ENCODE results near the gene KLRC2.
"Not testable (repeated sequence)": the region's sequence is repeated elsewhere in the genome, so short reads cannot be mapped to it uniquely, and the experiment has no call there.

The KLRC2 gene

DNA sequence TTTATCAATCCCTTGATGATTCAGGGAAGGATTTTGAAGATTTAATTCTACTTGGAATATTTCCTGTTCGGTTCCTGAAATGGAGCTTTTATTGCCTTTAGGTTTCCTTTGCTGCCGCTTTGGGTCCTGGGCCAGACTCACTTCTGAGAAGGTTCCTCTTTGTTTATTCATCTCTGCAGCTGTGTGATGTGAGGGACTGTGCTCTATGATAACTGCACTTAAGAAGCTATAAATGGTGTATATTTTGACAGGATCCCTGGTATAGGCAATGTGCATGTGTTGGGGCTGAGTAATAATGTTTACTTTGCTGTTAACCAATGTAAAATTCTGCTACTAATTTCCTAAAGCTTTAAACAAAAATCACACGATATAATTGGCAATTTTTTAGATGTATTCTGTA is at the start of gene KLRC2:
Gene KLRC2 (minus strand): TSS at position 195 of the 400 bp plus-strand sequence. CDS start 24 bp downstream, at position 171.
- not testable (repeated sequence) for DNase-seq (ENCODE audit: low spot score in 2 of 2); H3K27ac Mint-ChIP-seq; H3K9me3 Mint-ChIP-seq; H3K36me3 Mint-ChIP-seq; H3K4me3 Mint-ChIP-seq; H3K4me1 Mint-ChIP-seq
- ATAC-seq, result peak; percentile 58

GRCh38 chr12:10481901-10482300 is 46.1 kb upstream of the KLRC2 start:
- H3K36me3 Mint-ChIP-seq; ATAC-seq; DNase-seq (ENCODE audit: low spot score in 2 of 2): not testable (repeated sequence)
- Mint-ChIP-seq H3K9me3 (peaks cover 24% of the 10 kb centered on the region), H3K4me1 (peaks cover 19% of the 10 kb centered on the region), H3K27ac (peak overlapping the region; percentile 60), H3K4me3 (peak overlapping the region; percentile 14)

DNA sequence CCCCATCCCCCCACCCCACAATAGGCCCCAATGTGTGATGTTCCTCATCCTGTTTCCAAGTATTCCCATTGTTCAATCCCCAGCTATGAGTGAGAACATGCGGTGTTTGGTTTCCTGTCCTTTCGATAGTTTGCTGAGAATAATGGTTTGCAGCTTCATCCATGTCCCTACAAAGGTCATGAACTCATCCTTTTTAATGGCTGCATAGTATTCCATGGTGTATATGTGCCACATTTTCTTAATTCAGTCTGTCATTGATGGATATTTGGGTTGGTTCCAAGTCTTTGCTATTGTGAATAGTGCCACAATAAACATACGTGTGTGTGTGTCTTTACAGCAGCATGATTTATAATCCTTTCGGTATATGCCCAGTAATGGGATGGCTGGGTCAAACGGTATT is 37.0 kb upstream of the KLRC2 start:
- not testable (repeated sequence) for H3K27ac Mint-ChIP-seq; ATAC-seq; H3K4me3 Mint-ChIP-seq; H3K36me3 Mint-ChIP-seq; H3K4me1 Mint-ChIP-seq; DNase-seq (ENCODE audit: low spot score in 2 of 2)
- peaks cover 13% of the 10 kb centered on the region for H3K9me3 Mint-ChIP-seq

GRCh38 chr12:10469701-10470100 is 33.9 kb upstream of the KLRC2 start:
- DNase-seq (ENCODE audit: low spot score in 2 of 2) (no peak), ATAC-seq (no peak)
- no peaks in the 10 kb centered on the region for H3K36me3 Mint-ChIP-seq
- H3K4me3 Mint-ChIP-seq, result no peak overlapping the region
- H3K9me3 Mint-ChIP-seq, result peaks cover 9% of the 10 kb centered on the region
- peaks cover 8% of the 10 kb centered on the region for H3K4me1 Mint-ChIP-seq
- no peak overlapping the region for H3K27ac Mint-ChIP-seq

DNA sequence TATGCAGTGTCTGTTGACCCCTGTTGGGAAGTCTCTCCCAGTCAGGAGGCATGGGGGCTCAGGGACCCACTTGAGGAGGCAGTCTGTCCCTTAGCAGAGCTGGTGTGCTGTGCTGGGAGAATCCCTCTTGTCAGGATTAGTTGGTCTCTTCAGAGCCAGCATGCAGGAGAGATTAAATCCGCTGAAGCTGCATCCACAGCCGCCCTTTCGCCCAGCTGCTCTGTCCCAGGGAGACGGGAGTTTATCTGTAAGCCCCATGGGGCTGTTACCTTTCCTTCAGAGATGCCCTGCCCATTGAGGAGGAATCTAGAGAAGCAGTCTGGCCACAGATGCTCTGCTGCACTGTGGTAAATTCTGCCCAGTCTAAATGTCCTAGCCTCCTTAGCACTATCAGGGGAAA is 30.5 kb upstream of the KLRC2 start:
- Mint-ChIP-seq H3K4me1 (peaks cover 8% of the 10 kb centered on the region), H3K4me3 (no peak overlapping the region), H3K9me3 (peaks cover 17% of the 10 kb centered on the region), H3K36me3 (no peaks in the 10 kb centered on the region), H3K27ac (no peak overlapping the region)
- no peak for DNase-seq (ENCODE audit: low spot score in 2 of 2)
- no peak for ATAC-seq

DNA sequence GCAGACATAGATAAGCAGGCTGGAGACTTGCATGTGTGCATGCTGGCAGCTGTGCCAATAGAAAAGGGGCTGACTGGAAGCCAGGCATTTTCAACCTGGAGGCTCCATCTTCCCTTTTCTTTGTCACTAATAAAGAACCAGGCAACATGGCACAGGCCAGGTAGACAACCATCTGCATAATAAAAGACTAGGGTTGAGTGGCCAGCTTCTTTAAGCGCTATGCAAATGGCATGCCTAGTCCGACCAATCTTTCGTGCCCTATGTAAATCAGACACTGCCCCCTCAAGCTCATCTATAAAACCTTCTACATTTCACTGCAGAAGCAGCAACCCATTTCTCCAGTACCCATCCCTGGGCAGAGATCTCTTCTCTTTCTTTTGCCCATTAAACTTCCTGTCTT is 21.9 kb upstream of the KLRC2 start:
- DNase-seq (ENCODE audit: low spot score in 2 of 2) (no peak), ATAC-seq (no peak)
- peaks cover 26% of the 10 kb centered on the region for H3K9me3 Mint-ChIP-seq
- no peak overlapping the region for H3K27ac Mint-ChIP-seq
- H3K4me1 Mint-ChIP-seq, result peaks cover 12% of the 10 kb centered on the region
- H3K4me3 Mint-ChIP-seq, result no peak overlapping the region
- no peaks in the 10 kb centered on the region for H3K36me3 Mint-ChIP-seq

DNA sequence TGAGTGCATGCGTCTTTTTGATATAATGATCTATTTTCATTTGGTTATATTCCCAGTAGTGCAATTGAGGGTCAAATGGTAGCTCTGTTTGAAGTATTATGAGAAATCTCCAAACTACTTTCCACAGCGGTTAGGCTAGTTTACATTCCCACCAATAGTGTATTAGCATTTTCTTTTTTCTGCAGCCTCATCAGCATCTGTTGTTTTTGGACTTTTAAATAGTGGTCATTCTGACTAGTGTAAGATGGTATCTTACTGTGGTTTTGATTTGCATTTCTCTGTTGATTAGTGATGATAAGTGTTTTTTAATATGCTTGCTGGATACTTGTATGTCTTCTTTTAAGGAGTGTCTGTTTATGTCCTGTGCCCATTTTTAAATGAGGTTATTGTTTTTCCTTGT is 21.0 kb upstream of the KLRC2 start:
- H3K36me3 Mint-ChIP-seq, result no peaks in the 10 kb centered on the region
- H3K9me3 Mint-ChIP-seq, result peaks cover 22% of the 10 kb centered on the region
- no peak overlapping the region for H3K27ac Mint-ChIP-seq
- peaks cover 12% of the 10 kb centered on the region for H3K4me1 Mint-ChIP-seq
- ATAC-seq (no peak), DNase-seq (ENCODE audit: low spot score in 2 of 2) (no peak)
- no peak overlapping the region for H3K4me3 Mint-ChIP-seq

DNA sequence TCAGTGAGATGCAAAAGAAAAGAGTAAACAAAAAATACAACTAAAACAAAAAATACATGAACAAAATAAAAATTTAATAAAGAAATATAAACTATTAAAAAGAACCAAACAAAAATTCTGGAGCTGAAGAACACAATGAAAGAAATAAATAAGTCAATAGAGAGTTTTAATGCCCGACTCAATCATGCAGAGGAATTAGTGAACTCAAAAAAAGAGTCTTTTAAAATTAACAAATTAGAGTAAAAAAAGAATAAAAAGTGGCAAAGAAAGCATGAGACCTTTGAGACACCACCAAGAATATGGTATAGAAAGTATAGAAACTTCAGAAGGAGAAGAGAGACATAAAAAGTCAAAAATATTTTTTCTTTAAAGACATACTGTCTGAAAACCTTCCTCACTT is 20.0 kb upstream of the KLRC2 start:
- ATAC-seq, result no peak
- peaks cover 22% of the 10 kb centered on the region for H3K9me3 Mint-ChIP-seq

DNA sequence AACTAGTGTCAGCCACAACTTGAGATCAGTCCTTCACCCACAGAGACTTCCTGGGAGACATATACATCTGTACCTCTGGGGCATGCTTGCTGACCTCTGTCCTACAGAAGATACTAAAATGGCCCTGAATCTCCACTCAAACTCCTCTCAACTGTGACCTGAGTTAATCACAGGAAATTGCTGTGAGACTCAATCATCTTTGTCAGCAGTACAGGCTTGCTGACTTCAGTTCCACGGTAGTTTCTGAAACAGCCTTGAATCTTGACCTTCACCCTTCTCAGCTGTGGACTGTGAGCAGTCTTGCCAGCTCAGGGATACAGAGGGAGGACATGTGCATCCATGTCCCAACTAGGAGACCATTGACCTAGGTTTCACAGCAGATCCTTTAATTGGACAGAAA is 18.7 kb upstream of the KLRC2 start:
- no peak for DNase-seq (ENCODE audit: low spot score in 2 of 2)
- H3K27ac Mint-ChIP-seq, result peak overlapping the region; percentile 78
- H3K4me1 Mint-ChIP-seq, result peaks cover 12% of the 10 kb centered on the region
- peak overlapping the region; percentile 54 for H3K4me3 Mint-ChIP-seq
- peaks cover 22% of the 10 kb centered on the region for H3K9me3 Mint-ChIP-seq
- ATAC-seq, result peak; percentile 57
- peaks cover 18% of the 10 kb centered on the region for H3K36me3 Mint-ChIP-seq

More for the DNA sequence above, 20.0 kb upstream of the KLRC2 start:
- Mint-ChIP-seq H3K4me3 (no peak overlapping the region), H3K27ac (no peak overlapping the region), H3K4me1 (peaks cover 12% of the 10 kb centered on the region), H3K36me3 (peaks cover 10% of the 10 kb centered on the region)
- DNase-seq (ENCODE audit: low spot score in 2 of 2), result no peak

DNA sequence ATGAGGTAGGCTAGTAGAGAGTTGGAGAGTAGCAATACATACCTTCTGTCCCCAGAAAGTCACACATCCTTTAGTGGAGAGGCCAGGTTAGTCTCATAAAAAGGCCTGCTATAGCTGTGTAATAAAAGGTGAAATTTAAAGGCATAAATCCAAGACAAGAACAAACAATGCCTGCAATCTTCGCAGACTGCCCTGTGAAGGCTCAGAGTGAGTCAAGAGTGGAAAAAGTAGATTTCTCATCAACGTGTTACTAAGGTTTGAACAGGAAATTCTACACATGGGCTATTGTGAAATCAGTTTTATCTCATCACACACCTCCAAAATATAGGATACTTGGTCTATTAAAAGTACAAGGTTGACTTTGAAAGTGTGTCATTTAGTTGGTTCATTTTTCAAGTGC is 17.3 kb upstream of the KLRC2 start, which contains the start of gene KLRC1:
Gene KLRC1 (minus strand): TSS at position 222 of the 400 bp plus-strand sequence. CDS start 2,221 bp downstream, outside the sequence.
- ATAC-seq (peak; percentile 86), DNase-seq (ENCODE audit: low spot score in 2 of 2) (no peak)
- peak within 1 kb of the TSS; percentile 54 for H3K4me3 Mint-ChIP-seq
- peaks cover 15% of the 10 kb centered on the region for H3K4me1 Mint-ChIP-seq
- H3K36me3 Mint-ChIP-seq, result peaks cover 25% of the 10 kb centered on the region
- H3K9me3 Mint-ChIP-seq, result peaks cover 15% of the 10 kb centered on the region
- peak within 1 kb of the TSS; percentile 78 for H3K27ac Mint-ChIP-seq

GRCh38 chr12:10448236-10448635 is 12.4 kb upstream of the KLRC2 start:
- Mint-ChIP-seq H3K4me1 (peaks cover 14% of the 10 kb centered on the region), H3K9me3 (no peaks in the 10 kb centered on the region), H3K27ac (no peak overlapping the region), H3K36me3 (peaks cover 31% of the 10 kb centered on the region), H3K4me3 (peak overlapping the region; percentile 54)
- DNase-seq (ENCODE audit: low spot score in 2 of 2) (no peak), ATAC-seq (peak; percentile 38)

DNA sequence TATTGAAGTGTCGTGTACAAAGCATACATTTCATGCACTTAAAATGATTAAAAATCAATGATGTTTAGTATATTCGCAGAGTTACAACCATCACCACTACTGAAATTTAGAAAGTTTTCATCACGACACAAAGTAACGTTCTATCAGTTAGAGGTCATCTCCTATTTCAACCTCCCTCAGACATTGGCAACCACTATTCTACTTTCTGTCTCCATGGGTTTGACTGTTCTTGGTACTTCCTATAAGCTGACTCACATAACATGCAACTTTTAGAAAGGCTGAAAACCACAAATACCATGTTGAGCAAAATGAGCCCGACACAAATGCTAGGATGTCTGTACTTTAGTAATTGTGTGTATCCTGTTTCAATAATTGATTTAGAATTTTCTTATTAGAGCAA is 10.2 kb upstream of the KLRC2 start:
- H3K9me3 Mint-ChIP-seq; DNase-seq (ENCODE audit: low spot score in 2 of 2); H3K4me1 Mint-ChIP-seq; H3K27ac Mint-ChIP-seq; H3K4me3 Mint-ChIP-seq: not testable (repeated sequence)
- peaks cover 24% of the 10 kb centered on the region for H3K36me3 Mint-ChIP-seq
- peak; percentile 99 for ATAC-seq

DNA sequence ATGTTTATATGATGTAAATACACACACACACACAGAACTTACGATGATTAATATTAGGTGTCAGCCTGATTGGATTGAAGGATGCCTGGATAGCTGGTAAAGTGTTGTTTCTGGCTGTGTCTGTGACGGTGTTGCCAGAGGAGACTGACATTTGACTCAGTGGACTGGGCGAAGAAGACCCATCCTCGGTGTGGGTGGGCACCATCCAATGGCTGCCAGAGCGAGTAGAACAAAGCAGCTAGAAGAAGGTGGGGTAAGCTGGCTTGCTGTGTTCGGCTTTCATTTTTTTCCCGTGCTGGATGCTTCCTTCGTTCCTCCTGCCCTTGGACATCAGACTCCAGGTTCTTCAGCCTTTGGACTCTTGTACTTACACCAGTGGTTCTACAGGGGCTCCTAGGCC is 5.3 kb upstream of the KLRC2 start:
- ATAC-seq; H3K4me3 Mint-ChIP-seq; H3K4me1 Mint-ChIP-seq; H3K9me3 Mint-ChIP-seq; H3K27ac Mint-ChIP-seq; DNase-seq (ENCODE audit: low spot score in 2 of 2); H3K36me3 Mint-ChIP-seq: not testable (repeated sequence)

DNA sequence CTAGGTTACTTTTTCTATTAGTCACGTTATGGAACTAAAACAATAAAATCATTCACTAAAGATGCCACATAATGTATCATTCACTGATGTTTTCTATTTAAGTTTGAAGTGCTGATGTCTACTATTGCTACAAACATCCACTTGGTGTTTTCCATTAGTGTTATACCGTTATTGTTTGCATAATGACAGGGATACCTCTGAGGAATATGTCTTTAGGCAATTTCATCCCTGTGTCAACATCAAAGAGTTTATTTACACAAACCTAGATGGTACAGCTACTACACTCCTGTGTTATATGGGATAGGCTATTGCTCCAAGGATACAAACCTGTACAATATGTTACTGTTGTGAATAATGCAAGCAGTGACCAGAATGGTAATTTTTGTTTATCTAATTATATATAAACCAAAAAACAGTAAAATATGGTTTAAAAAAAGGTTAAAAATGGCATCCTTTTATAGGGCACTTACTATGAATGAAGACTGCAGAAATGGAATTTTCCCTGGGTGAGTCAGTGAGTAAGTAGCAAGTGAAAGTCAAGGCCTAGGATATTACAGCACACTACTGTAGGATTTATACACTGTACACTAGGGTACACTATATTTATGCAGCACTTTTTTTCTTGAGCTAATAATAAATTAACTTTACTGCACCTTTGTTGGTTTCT is 3.9 kb upstream of the KLRC2 start:
- not testable (repeated sequence) for ATAC-seq; H3K27ac Mint-ChIP-seq; DNase-seq (ENCODE audit: low spot score in 2 of 2)

DNA sequence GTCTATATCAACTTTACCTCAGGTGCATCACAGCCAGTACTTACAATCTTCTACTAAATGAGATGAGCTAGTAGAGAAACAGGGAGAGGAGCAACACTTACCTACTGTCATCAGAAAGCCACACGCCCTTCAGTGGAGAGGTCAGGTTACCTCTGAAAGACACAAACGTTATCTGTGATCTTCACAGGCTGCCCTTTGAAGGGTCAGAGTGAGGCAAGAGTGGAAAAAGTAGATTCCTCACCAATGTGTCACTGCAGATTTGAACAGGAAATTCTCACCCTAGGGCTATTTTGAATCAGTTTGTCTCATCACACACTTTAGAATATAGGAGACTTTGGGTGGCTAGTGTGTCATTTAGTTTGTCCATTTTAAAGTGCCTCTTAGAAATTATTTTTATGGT is 1.8 kb upstream of the KLRC2 start:
- H3K36me3 Mint-ChIP-seq; H3K9me3 Mint-ChIP-seq; DNase-seq (ENCODE audit: low spot score in 2 of 2); H3K4me1 Mint-ChIP-seq; H3K4me3 Mint-ChIP-seq; H3K27ac Mint-ChIP-seq: not testable (repeated sequence)
- peak; percentile 88 for ATAC-seq

More for the DNA sequence above, 3.9 kb upstream of the KLRC2 start:
- not testable (repeated sequence) for H3K4me1 Mint-ChIP-seq, H3K9me3 Mint-ChIP-seq, H3K36me3 Mint-ChIP-seq, H3K4me3 Mint-ChIP-seq

GRCh38 chr12:10430623-10431022 is 5.2 kb downstream of the KLRC2 start:
- not testable (repeated sequence) for H3K36me3 Mint-ChIP-seq; H3K4me1 Mint-ChIP-seq; DNase-seq (ENCODE audit: low spot score in 2 of 2); H3K9me3 Mint-ChIP-seq; H3K27ac Mint-ChIP-seq; H3K4me3 Mint-ChIP-seq
- peak; percentile 98 for ATAC-seq

Measured in stimulated activated effector memory CD8-positive, alpha-beta T cell treated with anti-CD3 and anti-CD28 coated beads, Interleukin-12 subunit alpha, Interleukin-12 subunit beta, amount 100 ng/mL, for 72 hours (primary cell).